Measurements from ENCODE around the gene KLHL4.
"Not testable (repeated sequence)": the region's sequence is repeated elsewhere in the genome, so short reads cannot be mapped to it uniquely, and the experiment has no call there.

KLHL4 gene

GRCh38 chrX:87517571-87518141 lies at the start of gene KLHL4:
TSS of gene KLHL4 (plus strand) at chrX:87517802. CDS start at chrX:87517894, 92 bp downstream.
- no peak for DNase-seq

GRCh38 chrX:87468941-87469340 lies 48.7 kb upstream of the KLHL4 start:
- no peak for DNase-seq

GRCh38 chrX:87475793-87476192 lies 41.8 kb upstream of the KLHL4 start:
- DNase-seq: no peak

GRCh38 chrX:87478703-87479102 lies 38.9 kb upstream of the KLHL4 start:
- DNase-seq: not testable (repeated sequence)

GRCh38 chrX:87489071-87489470 lies 28.5 kb upstream of the KLHL4 start:
- no peak for DNase-seq

- DNase-seq: no peak
These were observed 1.8 kb upstream of the KLHL4 start for GRCh38 chrX:87515836-87516235.

GRCh38 chrX:87516717-87517121 lies 883 bp upstream of the KLHL4 start:
- no peak for DNase-seq

GRCh38 chrX:87518504-87518903 lies 902 bp downstream of the KLHL4 start:
- no peak for DNase-seq

GRCh38 chrX:87525771-87526229 lies 8.2 kb downstream of the KLHL4 start:
- no peak for DNase-seq

GRCh38 chrX:87526281-87526680 lies 8.7 kb downstream of the KLHL4 start:
- no peak for DNase-seq

- no peak for DNase-seq
These were observed 10.9 kb downstream of the KLHL4 start for GRCh38 chrX:87528487-87528886.

- DNase-seq: peak in 1 of 2 experiments; percentile 47
These were observed 54.4 kb downstream of the KLHL4 start for GRCh38 chrX:87571964-87572363.

GRCh38 chrX:87572901-87573300 lies 55.3 kb downstream of the KLHL4 start:
- no peak for DNase-seq

- DNase-seq: no peak
These were observed 61.4 kb downstream of the KLHL4 start for GRCh38 chrX:87578978-87579377.

GRCh38 chrX:87580862-87581261 lies 63.3 kb downstream of the KLHL4 start:
- no peak for DNase-seq

GRCh38 chrX:87582453-87582852 lies 64.9 kb downstream of the KLHL4 start:
- DNase-seq: no peak

GRCh38 chrX:87583679-87584078 lies 66.1 kb downstream of the KLHL4 start:
- DNase-seq: no peak

GRCh38 chrX:87616371-87616770 lies 98.8 kb downstream of the KLHL4 start:
- no peak for DNase-seq

GRCh38 chrX:87621697-87622096 lies 104.1 kb downstream of the KLHL4 start:
- DNase-seq: no peak

GRCh38 chrX:87626996-87627395 lies 109.4 kb downstream of the KLHL4 start:
- no peak for DNase-seq

- DNase-seq: no peak
These were observed 116.8 kb downstream of the KLHL4 start for GRCh38 chrX:87634361-87634760.

- DNase-seq: no peak
These were observed 118.9 kb downstream of the KLHL4 start for GRCh38 chrX:87636533-87636932.

GRCh38 chrX:87641439-87641838 lies 123.8 kb downstream of the KLHL4 start:
- DNase-seq: not testable (repeated sequence)

GRCh38 chrX:87661761-87662160 lies 144.2 kb downstream of the KLHL4 start:
- DNase-seq: no peak

- no peak for DNase-seq
These were observed 145.8 kb downstream of the KLHL4 start for GRCh38 chrX:87663421-87663820.
